GM12878 (cell line): ENCODE results near the gene USP25. TPM values are rescaled to one million over a fixed set of nuclear protein-coding genes. Genes with fewer than 3 reads are reported as not detected.

Source experiments
- CBX3 ChIP-seq: fragments of 200-600 bp; sonication (generic); IDR thresholded peaks from 2 replicates; pipeline ENCODE4 v1.6.1; 2016; ENCODE audit warnings: low read depth, borderline replicate concordance
- CHD2 ChIP-seq: IDR thresholded peaks from 2 replicates; pipeline ENCODE4 v1.6.1; 2011; ENCODE audit warnings: low read depth, low read length, improper control_type of control experiment, borderline replicate concordance
- CUX1 ChIP-seq: IDR thresholded peaks from 2 replicates; pipeline ENCODE4 v1.6.1; 2012; ENCODE audit warnings: improper control_type of control experiment, low read depth, low read length; ENCODE audit not compliant: insufficient replicate concordance
- EGR1 ChIP-seq, 2 experiments: IDR thresholded peaks; 1 replicate in 1 of 2; 2 replicates in 1 of 2; pipeline ENCODE4 v1.6.1; 2011 to 2012; ENCODE audit warnings: low read depth in 2 of 2, low read length in 2 of 2, borderline replicate concordance in 1 of 2, mild to moderate bottlenecking in 1 of 2, moderate library complexity in 1 of 2
- GATAD2B ChIP-seq: fragments of 450-650 bp; conservative IDR thresholded peaks from 2 replicates; pipeline ENCODE4 v1.6.1; 2017; ENCODE audit warnings: low read depth, mild to moderate bottlenecking, moderate library complexity
- HCFC1 ChIP-seq: fragments of 150-350 bp; IDR thresholded peaks from 2 replicates; pipeline ENCODE4 v1.6.1; 2014; ENCODE audit warnings: low read length
- HDGF ChIP-seq: fragments of 450-650 bp; IDR thresholded peaks from 2 replicates; pipeline ENCODE4 v1.6.1; 2016; ENCODE audit warnings: antibody characterized with exemption
- IKZF1 ChIP-seq: fragments of 450-650 bp; conservative IDR thresholded peaks from 2 replicates; pipeline ENCODE4 v1.6.1; 2017; ENCODE audit warnings: antibody characterized with exemption, mild to moderate bottlenecking
- IRF3 ChIP-seq: fragments of 450-650 bp; IDR thresholded peaks from 2 replicates; pipeline ENCODE4 v1.6.1; 2014; ENCODE audit warnings: mild to moderate bottlenecking
- NR2C1 ChIP-seq: fragments of 450-650 bp; IDR thresholded peaks from 2 replicates; pipeline ENCODE4 v1.6.1; 2017; ENCODE audit warnings: antibody characterized with exemption, mild to moderate bottlenecking, moderate library complexity
- RAD51 ChIP-seq: fragments of 450-650 bp; IDR thresholded peaks from 2 replicates; pipeline ENCODE4 v1.6.1; 2016; ENCODE audit warnings: moderate library complexity, mild to moderate bottlenecking, inconsistent platforms
- RCOR1 ChIP-seq: conservative IDR thresholded peaks from 2 replicates; pipeline ENCODE4 v1.6.1; 2012; ENCODE audit warnings: low read depth, low read length, improper control_type of control experiment
- SIX5 ChIP-seq: IDR thresholded peaks from 2 replicates; pipeline ENCODE4 v1.6.1; 2011; ENCODE audit warnings: mild to moderate bottlenecking, low read depth, low read length, moderate library complexity; ENCODE audit not compliant: severe bottlenecking
- SMC3 ChIP-seq: IDR thresholded peaks from 2 replicates; pipeline ENCODE4 v1.6.1; 2011; ENCODE audit warnings: low read length, improper control_type of control experiment, borderline replicate concordance
- SPI1 ChIP-seq: IDR thresholded peaks from 2 replicates; pipeline ENCODE4 v1.6.1; 2011; ENCODE audit warnings: low read depth, mild to moderate bottlenecking, low read length, moderate library complexity, borderline replicate concordance; ENCODE audit not compliant: insufficient read depth
- USF1 ChIP-seq: IDR thresholded peaks from 2 replicates; pipeline ENCODE4 v1.6.1; 2011; ENCODE audit warnings: borderline replicate concordance, low read depth, mild to moderate bottlenecking, moderate library complexity, mixed read lengths, low read length; ENCODE audit not compliant: insufficient read depth; ENCODE audit errors: extremely low read length
- ZBTB11 ChIP-seq: fragments of 450-650 bp; formaldehyde crosslinking; IDR thresholded peaks from 2 replicates; pipeline ENCODE4 v1.5.0; 2022; ENCODE audit warnings: mild to moderate bottlenecking, missing genetic modification characterization
- ZNF24 ChIP-seq: fragments of 450-650 bp; IDR thresholded peaks from 2 replicates; pipeline ENCODE4 v1.6.1; 2017; ENCODE audit warnings: antibody characterized with exemption, mild to moderate bottlenecking
- polyA plus RNA-seq, 11 experiments: library from polyadenylated mRNA; depleted of rRNA in 4 of 11; unstranded in 6 of 11; stranded (reverse) in 5 of 11; fragments of >200 nt; fragmentation: Nextera tagmentation in 4 of 11; fragmentation: Illumina TruSeq in 1 of 11; extraction: Ambion mirVana in 4 of 11; extraction: Trizol in 1 of 11; gene quantifications; 1 replicate in 1 of 11; 2 replicates in 10 of 11; pipeline versions ENCODE4 v1.2.1 to v1.2.3, GENCODE V29; 2011 to 2016; ENCODE audit warnings: inconsistent platforms in 2 of 11, missing spikeins in 2 of 11, low read depth in 1 of 11
- total RNA-seq, 4 experiments: library from RNA; depleted of rRNA in 3 of 4; stranded (reverse); fragments of >200 nt in 3 of 4; fragmentation: Illumina TruSeq in 1 of 4; extraction: Trizol in 1 of 4; gene quantifications; 2 replicates each; pipeline versions ENCODE4 v1.2.1 to v1.2.3, GENCODE V29; 2013 to 2021

The USP25 gene
- total and polyA plus RNA-seq, 10 of the 15 experiments (the other 5 are each of a cell fraction or from before 2014, with no cell fraction given) = 1.5 to 31.3 (median 23.4) TPM

GRCh38 chr21:15729674-15730483 is at the start of gene USP25 (continued):
- TF ChIP-seq CHD2 = 0 out of 2 replicates have a peak, but pooled peaks have one; percentile 40
- TF ChIP-seq ZBTB11 (CRISPR knock-in tag) = no peak
- TF ChIP-seq GATAD2B = peak; percentile 73
- TF ChIP-seq USF1 = no peak
- no peak for TF ChIP-seq ZNF24
- TF ChIP-seq RCOR1 = no peak
- TF ChIP-seq IKZF1 = peak; percentile 85
- TF ChIP-seq NR2C1 = no peak
- TF ChIP-seq CUX1 = no peak
- no peak for TF ChIP-seq CBX3
- TF ChIP-seq IRF3 = no peak
- TF ChIP-seq EGR1 (IDR thresholded peaks at IDR 0.05; ENCODE audit: borderline replicate concordance in 1 of 2, low read depth in 2 of 2, low read length in 2 of 2) = peak in 1 of 2 experiments; percentile 73; a peak in 1 of 3 replicates
- TF ChIP-seq RAD51 = no peak
- TF ChIP-seq SMC3 = no peak
- no peak for TF ChIP-seq SPI1
- no peak for TF ChIP-seq HDGF
- no peak for TF ChIP-seq SIX5
- TF ChIP-seq HCFC1 = no peak
